Inferior parietal cortex (tissue), 1 donor: ENCODE measurements around the gene SNED1.

Source experiments
- DNase-seq: peaks from one replicate; pipeline ENCODE4 v3.0.0-alpha.2; 2016; ENCODE audit errors: extremely low spot score

Gene SNED1

DNA sequence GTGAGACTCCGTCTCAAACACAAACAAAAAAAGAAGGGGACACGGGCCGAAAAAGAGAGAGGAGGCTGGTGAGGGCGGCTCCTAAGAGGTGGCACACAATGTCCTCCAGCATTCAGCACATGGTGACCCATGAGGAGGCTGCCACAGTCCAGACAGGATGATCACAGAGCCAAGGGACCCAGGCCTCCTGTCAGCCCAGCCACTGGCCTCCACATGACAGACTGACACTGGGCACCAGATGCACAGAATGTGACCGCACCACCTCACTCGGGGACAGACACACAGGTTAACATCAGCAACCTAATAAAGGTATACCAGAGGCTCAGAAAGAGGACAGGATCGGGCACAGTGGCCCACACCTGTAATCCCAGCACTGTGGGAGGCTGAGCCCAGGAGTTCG, 129.8 kb downstream of the SNED1 start:
- no peak for DNase-seq

DNA sequence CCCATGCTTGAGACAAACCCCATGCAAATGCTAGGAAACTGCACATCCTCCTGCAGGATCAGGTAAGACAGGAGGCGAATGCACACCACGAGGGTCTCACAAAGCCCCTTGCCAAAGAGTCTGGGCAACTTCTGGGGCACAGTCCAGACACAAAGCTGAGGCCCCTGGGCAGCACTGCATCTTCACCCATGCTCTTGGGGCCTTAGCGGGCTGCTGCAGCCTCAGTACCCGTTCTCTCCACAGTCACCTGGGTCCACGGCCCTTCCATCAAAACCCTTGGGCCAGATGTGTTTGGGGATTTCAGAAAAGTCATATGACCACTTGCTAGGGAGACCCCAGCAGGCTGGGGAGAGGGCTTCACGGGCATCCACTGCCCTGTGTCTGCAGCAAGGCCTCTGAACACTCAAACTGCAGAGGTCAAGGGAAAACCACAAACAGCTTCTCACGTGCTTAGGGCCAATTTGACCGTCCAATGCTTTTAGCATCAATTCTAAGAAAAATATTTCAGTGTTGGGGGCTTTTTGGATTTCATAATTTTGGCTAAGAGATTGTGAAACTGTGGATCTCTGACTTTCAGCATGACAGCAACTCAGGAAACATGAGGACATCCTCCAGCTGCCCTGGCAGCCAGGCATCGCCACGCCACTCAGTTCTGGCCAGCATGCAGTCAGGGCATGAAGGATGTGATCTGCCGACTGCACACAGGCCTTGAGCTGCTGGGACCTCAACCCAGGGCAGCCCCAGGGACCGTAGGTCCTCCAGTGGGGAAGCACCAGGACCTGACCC, 130.9 kb downstream of the SNED1 start:
- DNase-seq, result no peak

- DNase-seq, result no peak
Measured at GRCh38 chr2:241130316-241130715, 131.9 kb downstream of the SNED1 start.

- no peak for DNase-seq
Measured at GRCh38 chr2:241131531-241131930, 133.1 kb downstream of the SNED1 start.

DNA sequence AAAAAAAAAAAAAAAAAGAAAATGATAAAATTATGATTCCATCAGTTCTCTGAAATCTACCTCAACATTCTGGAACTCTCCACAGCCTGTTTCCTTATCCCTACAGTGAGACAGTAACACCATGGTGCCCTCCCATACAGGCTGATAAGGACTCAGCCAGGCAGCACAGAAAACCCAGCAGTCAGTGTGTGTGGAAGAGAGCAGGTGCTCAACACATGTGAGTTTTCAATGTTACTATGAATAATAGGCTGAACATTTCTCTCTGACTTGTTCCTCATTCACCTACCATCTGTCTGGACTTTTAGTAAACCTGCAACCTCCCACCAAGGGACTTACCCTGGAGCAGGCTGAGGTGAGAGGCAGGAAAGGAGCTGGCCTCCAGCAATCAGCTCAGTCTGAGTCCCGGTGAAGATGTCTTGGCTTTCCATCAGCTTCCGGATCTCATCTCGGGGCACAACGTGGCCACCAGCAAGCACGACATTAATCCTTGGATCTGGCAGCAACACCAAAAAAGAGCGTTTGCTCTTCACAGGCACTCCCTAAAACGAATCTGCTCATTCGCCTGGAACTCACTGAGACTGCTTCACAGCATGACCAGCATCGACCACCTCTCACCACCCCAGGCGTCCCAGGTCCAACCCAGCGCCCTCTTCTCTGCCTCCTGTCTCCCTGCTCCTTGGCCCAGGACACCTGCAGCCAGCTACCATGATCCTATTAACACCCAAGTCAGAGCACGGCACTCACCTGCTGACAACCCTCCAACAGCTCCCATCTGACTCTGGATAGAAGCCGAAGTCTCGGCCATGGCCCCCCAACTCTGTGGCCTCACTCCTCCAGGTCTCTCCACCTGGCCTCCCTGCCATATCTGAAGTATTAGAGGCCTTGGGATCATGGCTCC, 134.4 kb downstream of the SNED1 start:
- DNase-seq, result no peak

DNA sequence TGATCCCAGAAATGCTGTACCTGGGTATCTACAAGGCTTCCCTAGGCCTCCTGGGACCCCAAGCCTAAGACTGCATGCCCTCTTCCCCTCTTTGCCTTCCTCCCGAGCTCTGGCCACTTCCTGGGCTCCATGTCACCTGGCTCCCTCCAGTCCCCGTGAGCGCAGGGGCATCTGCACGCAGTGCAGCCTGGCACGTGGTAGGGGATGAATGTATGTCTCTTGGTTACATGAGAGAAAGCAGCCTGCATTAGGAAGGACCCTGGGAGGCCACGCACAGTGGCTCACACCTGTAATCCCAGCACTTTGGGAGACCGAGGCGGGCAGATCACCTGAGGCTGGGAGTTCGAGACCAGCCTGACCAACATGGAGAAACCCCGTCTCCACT, 135.0 kb downstream of the SNED1 start:
- DNase-seq, result no peak

- DNase-seq, result no peak
Measured at GRCh38 chr2:241134711-241135110, 136.3 kb downstream of the SNED1 start.

GRCh38 chr2:241135737-241136136, 137.3 kb downstream of the SNED1 start:
- no peak for DNase-seq

GRCh38 chr2:241136191-241136590, 137.8 kb downstream of the SNED1 start:
- no peak for DNase-seq

DNA sequence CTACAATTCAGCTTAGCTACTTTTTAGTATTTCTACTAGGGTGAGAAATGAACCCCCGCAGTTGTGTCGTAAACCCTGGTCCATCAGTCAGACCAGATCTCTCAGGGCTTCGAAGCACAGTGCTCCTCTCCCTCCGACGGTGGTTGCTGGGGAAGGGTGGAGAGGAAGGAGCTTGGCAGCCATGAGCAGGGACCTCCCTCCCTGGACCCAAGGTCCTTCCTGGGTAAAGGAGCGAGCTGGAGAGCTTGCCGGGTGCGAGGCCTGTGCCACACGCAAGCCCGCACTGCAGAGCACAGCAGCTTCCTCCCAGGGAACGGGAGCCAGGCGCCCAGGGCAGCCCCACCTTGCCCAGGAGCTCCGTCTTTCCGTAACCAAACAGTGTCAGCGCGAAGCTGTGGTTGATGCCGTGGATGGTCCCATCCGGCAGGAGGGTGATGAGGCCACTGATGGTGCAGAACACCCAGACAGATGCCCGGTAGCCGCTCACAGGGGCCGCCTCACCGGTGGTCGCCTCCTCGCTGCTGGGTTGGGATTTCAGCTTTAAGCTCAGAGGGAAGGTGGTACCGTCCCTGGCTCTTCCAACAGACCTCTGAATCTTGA, 138.3 kb downstream of the SNED1 start:
- no peak for DNase-seq

- no peak for DNase-seq
Measured at GRCh38 chr2:241137276-241138190, 139.1 kb downstream of the SNED1 start.

DNA sequence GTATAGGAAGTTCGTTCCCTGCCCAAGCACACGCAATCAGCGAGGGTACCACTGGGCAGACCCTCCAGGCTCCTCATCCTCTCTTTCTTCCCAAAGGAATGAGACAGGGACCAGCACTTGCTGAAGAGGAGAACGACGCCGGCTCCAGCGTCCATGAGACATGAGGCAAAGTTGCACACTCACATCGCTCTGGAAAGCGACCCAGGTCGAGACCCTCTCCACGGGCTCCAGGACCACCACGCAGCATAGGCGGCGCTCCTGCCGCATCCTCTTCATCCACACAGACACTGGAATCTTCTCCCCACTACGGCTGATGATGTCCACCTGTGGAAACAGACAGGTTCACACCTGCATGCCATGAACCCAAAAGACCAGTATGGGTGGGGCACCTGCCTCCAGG, 140.1 kb downstream of the SNED1 start:
- no peak for DNase-seq

GRCh38 chr2:241139531-241140444, 141.4 kb downstream of the SNED1 start:
- no peak for DNase-seq

GRCh38 chr2:241140445-241140840, 142.0 kb downstream of the SNED1 start:
- no peak for DNase-seq

GRCh38 chr2:241141214-241141770, 142.9 kb downstream of the SNED1 start:
- DNase-seq, result no peak

DNA sequence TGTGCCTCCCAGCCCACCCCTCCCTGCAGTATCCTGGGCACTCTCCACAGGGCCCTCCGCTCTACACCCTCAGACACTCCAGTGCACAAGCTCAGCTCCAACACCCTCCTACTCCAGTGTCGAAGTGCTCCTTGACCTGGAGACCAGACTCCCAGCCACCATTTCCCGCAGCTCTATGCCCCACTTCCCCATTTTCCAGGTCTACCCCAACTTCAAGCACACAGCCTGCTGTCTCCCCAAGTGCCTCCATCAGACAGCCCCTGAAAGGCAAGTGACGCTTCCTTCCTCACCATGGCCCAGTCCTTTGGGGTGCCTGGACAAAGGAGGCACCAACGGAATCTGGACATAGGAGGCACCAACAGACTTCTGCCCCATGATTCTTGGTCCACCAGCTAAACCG, 143.6 kb downstream of the SNED1 start:
- DNase-seq, result no peak

GRCh38 chr2:241142593-241142992, 144.2 kb downstream of the SNED1 start:
- DNase-seq, result no peak
